ENCODE measurements around the gene PPP1R7. TPM values are rescaled to one million over a fixed set of nuclear protein-coding genes. Genes with fewer than 3 reads are reported as not detected.

PPP1R7 gene
- total RNA-seq, 2 experiments from 2014 or later: 36.4 to 38.2 TPM

- intact Hi-C loops (cut with DNase I, micrococcal nuclease): no loop called here
- Histone ChIP-seq H3K4me3 (ENCODE audit: low read length) (no peak overlapping the region), H3K36me3 (ENCODE audit: insufficient read depth, low read length) (no peaks in the 10 kb centered on the region), H3K27me3 (ENCODE audit: control insufficient read depth in 1 of 2, insufficient read depth in 2 of 2, low read length in 2 of 2) (no peaks in the 10 kb centered on the region), H3K27ac (ENCODE audit: low read depth in 1 of 2, low read length in 2 of 2) (no peak overlapping the region), H3K9me3 (ENCODE audit: control insufficient read depth in 1 of 2, insufficient read depth in 1 of 2, low read length in 2 of 2) (no peaks in the 10 kb centered on the region), H3K4me1 (ENCODE audit: insufficient read depth, low read length) (no peaks in the 10 kb centered on the region)
- no peaks in the 10 kb centered on the region for H3K27me3 Mint-ChIP-seq
- CTCF ChIA-PET: no interaction called here
- H3K4me3 Mint-ChIP-seq: no peak overlapping the region
- TF ChIP-seq CTCF (IDR thresholded peaks at IDR 0.05): no peak
- H3K27ac Mint-ChIP-seq: no peak overlapping the region
- no peaks in the 10 kb centered on the region for H3K4me1 Mint-ChIP-seq (ENCODE audit: low read depth)
- no peak for DNase-seq
- POLR2A ChIA-PET: no interaction called here
- no peaks in the 10 kb centered on the region for H3K36me3 Mint-ChIP-seq (ENCODE audit: low read depth)
- H3K9me3 Mint-ChIP-seq: no peaks in the 10 kb centered on the region
- no peak for ATAC-seq (ENCODE audit: poor library complexity)
Measured at GRCh38 chr2:241209271-241209670, 59.0 kb downstream of the PPP1R7 start.

DNA sequence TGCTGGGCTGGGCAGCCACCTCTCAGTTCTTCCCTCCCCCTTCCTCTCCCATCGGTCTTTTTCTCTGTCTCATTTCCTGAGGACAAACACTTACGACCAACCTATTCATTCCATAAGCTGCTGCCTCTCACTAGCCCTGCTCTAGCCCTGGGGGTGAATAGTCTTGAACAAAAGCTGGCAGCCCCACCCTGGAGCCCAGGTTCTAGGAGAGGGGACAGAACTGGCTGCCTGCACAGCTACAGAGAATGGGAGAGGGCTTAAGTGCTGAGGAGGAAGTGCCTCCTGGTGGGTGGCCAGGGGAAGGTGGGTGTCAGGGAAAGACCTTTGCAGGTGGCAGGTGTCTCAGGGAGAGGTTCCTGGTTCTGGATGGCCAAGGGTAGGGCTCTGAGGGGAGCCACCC lies 61.0 kb downstream of the PPP1R7 start:
- intact Hi-C loops (cut with DNase I, micrococcal nuclease): loop anchor here (10.0 kb wide), 2 partner anchors 126 to 656 kb away; partner anchors contain the start of gene ANKMY1 (in 1 of the 2)
- POLR2A ChIA-PET: no interaction called here
- H3K9me3 Mint-ChIP-seq: no peaks in the 10 kb centered on the region
- H3K27ac Mint-ChIP-seq: no peak overlapping the region
- no peak overlapping the region for H3K27ac ChIP-seq (ENCODE audit: low read depth in 1 of 2, low read length in 2 of 2)
- CTCF ChIA-PET: no interaction called here
- ATAC-seq (ENCODE audit: poor library complexity): no peak
- H3K36me3 ChIP-seq (ENCODE audit: insufficient read depth, low read length): no peaks in the 10 kb centered on the region
- H3K4me1 ChIP-seq (ENCODE audit: insufficient read depth, low read length): no peaks in the 10 kb centered on the region
- TF ChIP-seq CTCF (IDR thresholded peaks at IDR 0.05): no peak
- no peaks in the 10 kb centered on the region for H3K27me3 ChIP-seq (ENCODE audit: control insufficient read depth in 1 of 2, insufficient read depth in 2 of 2, low read length in 2 of 2)
- no peak for DNase-seq
- no peaks in the 10 kb centered on the region for H3K4me1 Mint-ChIP-seq (ENCODE audit: low read depth)
- no peaks in the 10 kb centered on the region for H3K27me3 Mint-ChIP-seq
- H3K36me3 Mint-ChIP-seq (ENCODE audit: low read depth): no peaks in the 10 kb centered on the region
- no peaks in the 10 kb centered on the region for H3K9me3 ChIP-seq (ENCODE audit: control insufficient read depth in 1 of 2, insufficient read depth in 1 of 2, low read length in 2 of 2)
- no peak overlapping the region for H3K4me3 Mint-ChIP-seq
- H3K4me3 ChIP-seq (ENCODE audit: low read length): no peak overlapping the region

DNA sequence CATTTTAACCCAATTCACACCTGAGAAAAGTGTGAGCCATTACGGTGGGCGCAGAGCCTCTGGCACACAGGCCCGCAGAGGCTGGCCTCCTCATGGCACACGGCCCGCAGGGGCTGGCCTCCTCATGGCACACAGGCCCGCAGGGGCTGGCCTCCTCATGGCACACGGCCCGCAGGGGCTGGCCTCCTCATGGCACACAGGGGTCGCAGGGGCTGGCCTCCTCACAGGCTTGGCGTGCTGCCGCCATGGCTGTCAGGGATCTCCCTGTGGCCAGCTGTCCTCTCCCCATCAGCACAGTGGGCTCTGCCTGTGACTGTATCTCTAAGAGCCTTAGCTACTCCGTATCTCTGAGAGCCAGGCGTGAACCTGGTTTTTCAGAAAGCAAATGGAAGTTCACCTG lies 62.8 kb downstream of the PPP1R7 start:
- peaks cover 5% of the 10 kb centered on the region for H3K4me1 Mint-ChIP-seq (ENCODE audit: low read depth)
- H3K27me3 Mint-ChIP-seq: no peaks in the 10 kb centered on the region
- Histone ChIP-seq H3K27ac (ENCODE audit: low read depth in 1 of 2, low read length in 2 of 2) (no peak overlapping the region), H3K9me3 (ENCODE audit: control insufficient read depth in 1 of 2, insufficient read depth in 1 of 2, low read length in 2 of 2) (no peaks in the 10 kb centered on the region), H3K36me3 (ENCODE audit: insufficient read depth, low read length) (no peaks in the 10 kb centered on the region), H3K27me3 (ENCODE audit: control insufficient read depth in 1 of 2, insufficient read depth in 2 of 2, low read length in 2 of 2) (no peaks in the 10 kb centered on the region), H3K4me1 (ENCODE audit: insufficient read depth, low read length) (peaks cover 5% of the 10 kb centered on the region), H3K4me3 (ENCODE audit: low read length) (no peak overlapping the region)
- ATAC-seq (ENCODE audit: poor library complexity) (no peak), DNase-seq (no peak)
- no peaks in the 10 kb centered on the region for H3K9me3 Mint-ChIP-seq
- H3K4me3 Mint-ChIP-seq: no peak overlapping the region
- TF ChIP-seq CTCF (IDR thresholded peaks at IDR 0.05): no peak
- CTCF ChIA-PET: no interaction called here
- H3K27ac Mint-ChIP-seq: no peak overlapping the region
- POLR2A ChIA-PET: no interaction called here
- intact Hi-C loops (cut with DNase I, micrococcal nuclease): loop anchor here (10.0 kb wide), 2 partner anchors 128 to 658 kb away; partner anchors contain the start of gene ANKMY1 (in 1 of the 2)
- no peaks in the 10 kb centered on the region for H3K36me3 Mint-ChIP-seq (ENCODE audit: low read depth)

Data from CD4-positive, alpha-beta T cell (primary cell).